K562 (cell line): Measurements from ENCODE around the gene NEDD4. TPM values are rescaled to one million over a fixed set of nuclear protein-coding genes. Genes with fewer than 3 reads are reported as not detected.
"Not testable (repeated sequence)": the region's sequence is repeated elsewhere in the genome, so short reads cannot be mapped to it uniquely, and the experiment has no call there.

Source experiments
- ATAC-seq: fragments of 200-7000 bp; cut with Tn5 transposase; 3 replicates; pipeline ENCODE4 v1.9.1; 2020; ENCODE audit warnings: moderate library complexity
- BruUV-seq: library from RNA; stranded (reverse); fragments of 400-500 nt; replicated peaks from 2 replicates; lab custom pipeline; 2021; lab: Mats Ljungman, UMichigan
- CTCF ChIA-PET: fragments of 300-600 bp; formaldehyde crosslinking; extraction: SDS; loops from one replicate; lab custom pipeline; 2021; ENCODE audit warnings: low intra/inter-chr PET ratio; lab: Yijun Ruan, JAX
- POLR2A ChIA-PET: fragments of 300-600, 350-650 bp; sonication (Branson Sonifier 250); formaldehyde crosslinking; extraction: SDS; loops from one replicate; lab custom pipeline; 2021; ENCODE audit warnings: antibody characterized with exemption, inconsistent platforms; lab: Yijun Ruan, JAX
- DNase-seq, 4 experiments: peaks; one replicate each; pipeline versions ENCODE4 v3.0.0 to v3.0.0-alpha.2; 2011 to 2018; ENCODE audit warnings: low spot score in 3 of 4, mixed read lengths in 3 of 4; ENCODE audit errors: extremely low read depth in 1 of 4
- FAIRE-seq: peaks from 2 replicates; lab custom pipeline; 2011; peaks lifted over from hg19 to GRCh38; lab: Jason Lieb, UNC
- H2AFZ ChIP-seq: 2 replicates; pipeline ENCODE4 v1.6.0; 2011; ENCODE audit warnings: low read depth, low read length, control low read depth, inconsistent platforms
- H3K27ac ChIP-seq: fragments of 200-600 bp; 3 replicates; pipeline ENCODE4 v1.8.0; 2011; ENCODE audit warnings: low read depth, mild to moderate bottlenecking, control low read depth, inconsistent platforms, low read length, moderate library complexity, mixed read lengths; ENCODE audit errors: extremely low read depth
- H3K27me3 ChIP-seq, 2 experiments: fragments of 300-600 bp in 1 of 2; 2 replicates in 1 of 2; 3 replicates in 1 of 2; pipeline versions ENCODE4 v1.6.0 to v1.8.0; 2011; ENCODE audit warnings: inconsistent platforms in 2 of 2, low read length in 2 of 2, mild to moderate bottlenecking in 1 of 2, mixed read lengths in 1 of 2, moderate library complexity in 1 of 2; ENCODE audit not compliant: control insufficient read depth in 2 of 2, insufficient read depth in 2 of 2
- H3K36me3 ChIP-seq: fragments of 300-600 bp; 3 replicates; pipeline ENCODE4 v1.8.0; 2011; ENCODE audit warnings: mild to moderate bottlenecking, low read length, inconsistent platforms; ENCODE audit not compliant: control insufficient read depth, insufficient read depth
- H3K4me1 ChIP-seq, 2 experiments: fragments of 200-600 bp in 1 of 2; replicated peaks in 1 of 2; 2 replicates in 1 of 2; 3 replicates in 1 of 2; pipeline versions ENCODE4 v1.5.1 to v1.8.0; 2011; ENCODE audit warnings: inconsistent platforms in 2 of 2, low read length in 2 of 2, mild to moderate bottlenecking in 1 of 2, mixed read lengths in 1 of 2, moderate library complexity in 1 of 2; ENCODE audit not compliant: control insufficient read depth in 2 of 2, insufficient read depth in 2 of 2
- H3K4me2 ChIP-seq: 2 replicates; pipeline ENCODE4 v1.6.1; 2011; ENCODE audit warnings: low read length, control low read depth, inconsistent platforms, mixed read lengths; ENCODE audit not compliant: insufficient read depth
- H3K4me3 ChIP-seq: fragments of 200-600 bp; sonication (generic), shearing (Covaris generic); 2 replicates; pipeline ENCODE4 v1.5.1; 2016; ENCODE audit warnings: control low read depth, inconsistent platforms
- H3K79me2 ChIP-seq: fragments of 200-600 bp; 3 replicates; pipeline ENCODE4 v1.8.0; 2011; ENCODE audit warnings: low read length, inconsistent platforms; ENCODE audit not compliant: control insufficient read depth, insufficient read depth
- H3K9ac ChIP-seq, 2 experiments: 2 replicates each; pipeline versions ENCODE4 v1.6.0 to v1.6.1; 2011; ENCODE audit warnings: low read depth in 2 of 2, low read length in 2 of 2, control low read depth in 1 of 2, inconsistent platforms in 1 of 2, mild to moderate bottlenecking in 1 of 2, mixed read lengths in 1 of 2; ENCODE audit not compliant: insufficient read depth in 1 of 2
- H3K9me1 ChIP-seq: one replicate; pipeline ENCODE4 v1.6.0; 2011; ENCODE audit warnings: inconsistent platforms, mild to moderate bottlenecking, low read length, moderate library complexity; ENCODE audit not compliant: control insufficient read depth, insufficient read depth
- H3K9me3 ChIP-seq: replicated peaks from 2 replicates; pipeline ENCODE4 v1.5.1; 2011; ENCODE audit warnings: low read depth, low read length, inconsistent platforms; ENCODE audit not compliant: control insufficient read depth, insufficient read depth
- H4K20me1 ChIP-seq: replicated peaks from 2 replicates; pipeline ENCODE4 v1.6.1; 2011; ENCODE audit warnings: low read length, inconsistent platforms, mixed read lengths; ENCODE audit not compliant: control insufficient read depth, insufficient read depth
- ATF1 ChIP-seq, 2 experiments: fragments of 450-650 bp in 1 of 2; IDR thresholded peaks; 2 replicates each; pipeline ENCODE4 v1.6.1; 2016; ENCODE audit warnings: missing compliant biosample characterization in 1 of 2, missing genetic modification characterization in 1 of 2
- ATF7 ChIP-seq: fragments of 450-650 bp; IDR thresholded peaks from 2 replicates; pipeline ENCODE4 v1.7.1; 2014; ENCODE audit warnings: mild to moderate bottlenecking, moderate library complexity
- CEBPB ChIP-seq: fragments of 450-650 bp; IDR thresholded peaks from 2 replicates; pipeline ENCODE4 v1.6.1; 2016; ENCODE audit warnings: missing genetic modification characterization, missing compliant biosample characterization
- CEBPG ChIP-seq, 3 experiments: fragments of 200-800 bp in 1 of 3; sonication (Bioruptor generic) in 1 of 3; sonication (generic) in 1 of 3; formaldehyde crosslinking in 1 of 3; IDR thresholded peaks in 2 of 3; conservative IDR thresholded peaks in 1 of 3; 2 replicates each; pipeline versions ENCODE4 v1.6.1 to v1.8.0; 2016 to 2022; ENCODE audit warnings: missing compliant biosample characterization in 2 of 3, missing genetic modification characterization in 2 of 3, mild to moderate bottlenecking in 1 of 3, missing genetic modification reagents in 1 of 3
- FOSL1 ChIP-seq: fragments of 200-800 bp; sonication (Bioruptor generic); conservative IDR thresholded peaks from 2 replicates; pipeline ENCODE4 v1.6.1; 2016; ENCODE audit warnings: missing genetic modification characterization, missing compliant biosample characterization
- JUN ChIP-seq, 2 experiments: sonication (generic) in 1 of 2; formaldehyde crosslinking in 1 of 2; IDR thresholded peaks; 2 replicates each; pipeline versions ENCODE4 v1.6.1 to v1.8.0; 2012 to 2022; ENCODE audit warnings: borderline replicate concordance in 2 of 2, mild to moderate bottlenecking in 2 of 2, improper control_type of control experiment in 1 of 2, low read depth in 1 of 2, low read length in 1 of 2, missing genetic modification reagents in 1 of 2
- JUND ChIP-seq, 2 experiments: IDR thresholded peaks; 2 replicates in 1 of 2; 3 replicates in 1 of 2; pipeline ENCODE4 v1.6.1; 2011; ENCODE audit warnings: borderline replicate concordance in 2 of 2, low read depth in 2 of 2, low read length in 2 of 2, improper control_type of control experiment in 1 of 2, missing biosample characterization in 1 of 2, missing genetic modification characterization in 1 of 2, missing genetic modification reagents in 1 of 2
- POLR2H ChIP-seq: IDR thresholded peaks from 2 replicates; pipeline ENCODE4 v1.6.1; 2016; ENCODE audit warnings: missing genetic modification characterization, low read depth, mild to moderate bottlenecking, control low read depth, missing compliant biosample characterization, moderate library complexity
- SRF ChIP-seq, 2 experiments: fragments of 250-450, 450-650 bp in 1 of 2; sonication (Bioruptor Pico) in 1 of 2; sonication (generic) in 1 of 2; formaldehyde crosslinking; IDR thresholded peaks; 2 replicates each; pipeline versions ENCODE4 v1.5.0 to v1.5.1; 2020 to 2022; ENCODE audit warnings: mild to moderate bottlenecking in 1 of 2, missing genetic modification reagents in 1 of 2
- TRIM24 ChIP-seq, 2 experiments: fragments of 450-650 bp; IDR thresholded peaks; 2 replicates each; pipeline ENCODE4 v1.6.1; 2016
- ZNF175 ChIP-seq: fragments of 200-800 bp; sonication (Bioruptor generic); IDR thresholded peaks from 2 replicates; pipeline ENCODE4 v1.6.1; 2016; ENCODE audit warnings: low read depth, mild to moderate bottlenecking, missing genetic modification characterization, missing compliant biosample characterization
- ZSCAN32 ChIP-seq: fragments of 450-650 bp; formaldehyde crosslinking; IDR thresholded peaks from 2 replicates; pipeline ENCODE4 v1.4.0; 2020; ENCODE audit warnings: mild to moderate bottlenecking, moderate library complexity
- WGBS: fragments of 100-300 bp; shearing (Covaris generic); methylation state at CpG from one replicate; pipeline ENCODE4 v1.1.6; 2016; ENCODE audit warnings: low coverage, mixed read lengths; ENCODE audit not compliant: insufficient coverage; ENCODE audit errors: missing lambda C conversion rate; 5-methylcytosine and 5-hydroxymethylcytosine counted together
- in situ Hi-C: fragments of 300-500 bp; cut with MboI; formaldehyde crosslinking; loops from 4 replicates; pipeline ENCODE4 v1.15.0; 2018; ENCODE audit warnings: inconsistent platforms, mixed read lengths
- intact Hi-C: fragments of 100-400 bp; cut with micrococcal nuclease; formaldehyde crosslinking; loops from 2 replicates; pipeline ENCODE4 v1.14.2; 2022
- polyA plus RNA-seq, 8 experiments: library from polyadenylated mRNA; depleted of rRNA in 4 of 8; stranded (reverse) in 5 of 8; unstranded in 3 of 8; fragments of >200 nt; fragmentation: Nextera tagmentation in 2 of 8; fragmentation: Illumina TruSeq in 1 of 8; extraction: Ambion mirVana in 2 of 8; extraction: Trizol in 1 of 8; gene quantifications; 2 replicates each; pipeline versions ENCODE4 v1.2.1 to v1.2.3, GENCODE V29; 2011 to 2014; ENCODE audit warnings: inconsistent platforms in 1 of 8, missing spikeins in 1 of 8
- total RNA-seq, 7 experiments: library from RNA; depleted of rRNA in 6 of 7; stranded (reverse); fragments of >200 nt in 6 of 7; fragmentation: Illumina TruSeq in 2 of 7; extraction: Trizol in 2 of 7; gene quantifications; 2 replicates each; pipeline versions ENCODE4 v1.2.1 to v1.2.3, GENCODE V29; 2011 to 2021; ENCODE audit warnings: low replicate concordance in 1 of 7
- TF ChIP-seq, protein P1 (sequence below): fragments of 450-650 bp; formaldehyde crosslinking; IDR thresholded peaks from 2 replicates; pipeline ENCODE4 v1.4.0; 2022; ENCODE audit warnings: mild to moderate bottlenecking, moderate library complexity
- TF ChIP-seq, protein P2 (sequence below), 2 experiments: fragments of 450-650 bp in 1 of 2; sonication (generic) in 1 of 2; formaldehyde crosslinking in 1 of 2; IDR thresholded peaks in 1 of 2; conservative IDR thresholded peaks in 1 of 2; 2 replicates each; pipeline versions ENCODE4 v1.6.1 to v1.8.1; 2016 to 2023; ENCODE audit warnings: mild to moderate bottlenecking in 2 of 2, moderate library complexity in 2 of 2, inconsistent platforms in 1 of 2, missing genetic modification reagents in 1 of 2

Gene NEDD4
- total and polyA plus RNA-seq, 9 of the 15 experiments (the other 6 are each of a cell fraction or from before 2014, with no cell fraction given), result 7.2 to 23.7 (median 17.3) TPM

DNA sequence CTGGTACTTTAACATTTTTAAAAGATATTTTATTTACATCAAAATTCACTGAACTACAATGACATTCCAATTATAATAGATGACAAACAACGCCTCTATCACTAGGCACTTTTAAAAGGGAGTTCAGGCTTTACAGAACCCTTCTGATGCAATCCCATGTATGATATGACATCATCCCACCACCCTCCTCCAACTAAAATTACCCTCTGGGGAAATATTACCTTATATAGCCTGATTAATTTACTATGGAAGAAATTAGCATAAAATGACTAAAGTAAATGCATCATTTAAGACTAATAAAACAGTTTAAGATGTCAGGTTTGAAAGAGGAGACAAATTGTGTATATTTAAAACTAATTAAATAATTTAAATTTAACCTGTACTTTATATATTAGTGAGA, 10.4 kb upstream of the NEDD4 start:
- H3K4me3 ChIP-seq; H4K20me1 ChIP-seq; H3K9ac ChIP-seq; H3K79me2 ChIP-seq; intact Hi-C loops; in situ Hi-C loops; H3K27ac ChIP-seq; H3K9me1 ChIP-seq; H3K27me3 ChIP-seq; BruUV-seq; POLR2A ChIA-PET; H3K36me3 ChIP-seq; H3K9me3 ChIP-seq; DNase-seq; CTCF ChIA-PET; H3K4me2 ChIP-seq; H3K4me1 ChIP-seq; FAIRE-seq; H2AFZ ChIP-seq; TF ChIP-seq JUN (CRISPR knock-in tag; IDR thresholded peaks at IDR 0.05; ENCODE audit: borderline replicate concordance); ATF1 (CRISPR knock-in tag; IDR thresholded peaks at IDR 0.05): not testable (repeated sequence)
- peak; percentile 81 for ATAC-seq
- WGBS, result no CpG with 5 or more reads among the region's 1 CpG
- TF ChIP-seq JUN (IDR thresholded peaks at IDR 0.05; ENCODE audit: borderline replicate concordance, low read depth, low read length) (0 out of 2 replicates have a peak, but pooled peaks have one; percentile 15), CEBPB (tag) (peak; percentile 76), FOSL1 (tag) (peak; percentile 31; the same call in 1 of the 2 replicates), ATF7 (peak; percentile 95), SRF (CRISPR knock-in tag; IDR thresholded peaks at IDR 0.05) (peak; percentile 92 to 98), ZSCAN32 (CRISPR knock-in tag) (0 out of 2 replicates have a peak, but pooled peaks have one; percentile 28), POLR2H (tag) (peak; percentile 57), TRIM24 (IDR thresholded peaks at IDR 0.05) (peak; percentile 69 to 85; a peak in 3 of 4 replicates), CEBPG (CRISPR knock-in tag; IDR thresholded peaks at IDR 0.05) (peak; percentile 76), CEBPG (tag; conservative IDR thresholded peaks at IDR 0.05 in 1 of 2, IDR thresholded peaks at IDR 0.05 in 1 of 2) (peak; percentile 88 to 91), JUND (IDR thresholded peaks at IDR 0.05; ENCODE audit: borderline replicate concordance, low read depth, low read length) (peak; percentile 35; the same call in 1 of the 2 replicates), JUND (tag; IDR thresholded peaks at IDR 0.05; ENCODE audit: borderline replicate concordance, low read depth, low read length) (peak; percentile 23; the same call in 1 of the 3 replicates), ZNF175 (peak; percentile 74; the same call in 1 of the 2 replicates), ATF1 (tag; IDR thresholded peaks at IDR 0.05) (0 out of 2 replicates have a peak, but pooled peaks have one; percentile 41)
- TF ChIP-seq, protein P1, sequence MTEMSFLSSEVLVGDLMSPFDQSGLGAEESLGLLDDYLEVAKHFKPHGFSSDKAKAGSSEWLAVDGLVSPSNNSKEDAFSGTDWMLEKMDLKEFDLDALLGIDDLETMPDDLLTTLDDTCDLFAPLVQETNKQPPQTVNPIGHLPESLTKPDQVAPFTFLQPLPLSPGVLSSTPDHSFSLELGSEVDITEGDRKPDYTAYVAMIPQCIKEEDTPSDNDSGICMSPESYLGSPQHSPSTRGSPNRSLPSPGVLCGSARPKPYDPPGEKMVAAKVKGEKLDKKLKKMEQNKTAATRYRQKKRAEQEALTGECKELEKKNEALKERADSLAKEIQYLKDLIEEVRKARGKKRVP (CRISPR knock-in tag), result peak; percentile 83
- TF ChIP-seq, protein P2, sequence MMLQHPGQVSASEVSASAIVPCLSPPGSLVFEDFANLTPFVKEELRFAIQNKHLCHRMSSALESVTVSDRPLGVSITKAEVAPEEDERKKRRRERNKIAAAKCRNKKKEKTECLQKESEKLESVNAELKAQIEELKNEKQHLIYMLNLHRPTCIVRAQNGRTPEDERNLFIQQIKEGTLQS (IDR thresholded peaks at IDR 0.05), result peak; percentile 95
- TF ChIP-seq, protein P2 (CRISPR knock-in tag; conservative IDR thresholded peaks at IDR 0.05), result not testable (repeated sequence)
